B cell (primary cell): ENCODE data around the gene SERPINE2. TPM values are rescaled to one million over a fixed set of nuclear protein-coding genes. Genes with fewer than 3 reads are reported as not detected.

Experiments
- ATAC-seq: fragments of 200-7000 bp; cut with Tn5 transposase; one replicate; pipeline ENCODE4 v1.10.0; 2021; ENCODE audit warnings: low read depth, mild to moderate bottlenecking, moderate number of reproducible peaks, moderate library complexity
- CTCF ChIA-PET: fragments of 350-600 bp; sonication (Branson Sonifier 250); formaldehyde crosslinking; loops from one replicate; lab custom pipeline; 2021; ENCODE audit warnings: antibody characterized with exemption, inconsistent platforms; lab: Charles Lee
- POLR2A ChIA-PET: fragments of 350-600 bp; sonication (Branson Sonifier 250); formaldehyde crosslinking; loops from one replicate; lab custom pipeline; 2021; ENCODE audit warnings: antibody characterized with exemption; lab: Charles Lee
- DNase-seq: peaks from one replicate; pipeline ENCODE4 v3.0.0; 2013
- H2AFZ ChIP-seq: 2 replicates; pipeline ENCODE4 v1.6.1; 2012; ENCODE audit warnings: mild to moderate bottlenecking, low read depth, low read length; ENCODE audit not compliant: insufficient read depth, poor library complexity, severe bottlenecking
- H3K27ac ChIP-seq, 2 donors: 1 replicate in 1 of 2; 2 replicates in 1 of 2; pipeline ENCODE4 v1.5.1; 2012 to 2013; ENCODE audit warnings: low read length in 2 of 2, mild to moderate bottlenecking in 2 of 2, moderate library complexity in 1 of 2
- H3K27me3 ChIP-seq, 4 experiments: fragments of 200-600 bp in 1 of 4; sonication (generic) in 1 of 4; replicated peaks in 1 of 4; 1 replicate in 2 of 4; 2 replicates in 2 of 4; pipeline versions ENCODE4 v1.6.1 to v1.7.0; 2013 to 2016; ENCODE audit warnings: low read length in 3 of 4, mild to moderate bottlenecking in 2 of 4, mixed read lengths in 1 of 4, moderate library complexity in 1 of 4; ENCODE audit not compliant: insufficient read depth in 4 of 4, control insufficient read depth in 3 of 4; ENCODE audit errors: control extremely low read depth in 1 of 4
- H3K36me3 ChIP-seq, 2 experiments: replicated peaks in 1 of 2; 1 replicate in 1 of 2; 2 replicates in 1 of 2; pipeline versions ENCODE4 v1.6.1 to v1.7.1; 2013; ENCODE audit warnings: low read length in 1 of 2; ENCODE audit not compliant: insufficient read depth in 2 of 2, control insufficient read depth in 1 of 2; ENCODE audit errors: control extremely low read depth in 1 of 2, extremely low read depth in 1 of 2
- H3K4me1 ChIP-seq, 2 donors: fragments of 200-600 bp in 1 of 2; sonication (generic) in 1 of 2; 1 replicate in 1 of 2; 2 replicates in 1 of 2; pipeline versions ENCODE4 v1.5.1 to v1.6.1; 2013 to 2017; ENCODE audit warnings: low read length in 2 of 2; ENCODE audit not compliant: control insufficient read depth in 2 of 2, insufficient read depth in 2 of 2
- H3K4me2 ChIP-seq: replicated peaks from 2 replicates; pipeline ENCODE3; 2012; ENCODE audit warnings: mild to moderate bottlenecking, low read depth, low read length; ENCODE audit not compliant: poor library complexity, severe bottlenecking
- H3K4me3 ChIP-seq, 5 experiments: fragments of 200-600 bp in 1 of 5; sonication (generic) in 1 of 5; 1 replicate in 3 of 5; 2 replicates in 2 of 5; pipeline versions ENCODE4 v1.5.1 to v1.7.0; 2011 to 2016; ENCODE audit warnings: low read length in 4 of 5, mild to moderate bottlenecking in 4 of 5, low read depth in 2 of 5, control low read depth in 1 of 5, moderate library complexity in 1 of 5; ENCODE audit not compliant: insufficient read depth in 1 of 5; ENCODE audit errors: control extremely low read depth in 1 of 5, extremely low read depth in 1 of 5
- H3K79me2 ChIP-seq: fragments of 200-600 bp; sonication (generic); one replicate; pipeline ENCODE4 v1.6.0; 2016; ENCODE audit warnings: low read length; ENCODE audit not compliant: control insufficient read depth, insufficient read depth
- H3K9ac ChIP-seq: fragments of 200-600 bp; sonication (generic); 2 replicates; pipeline ENCODE4 v1.6.1; 2017; ENCODE audit warnings: mild to moderate bottlenecking, low read length, moderate library complexity
- H3K9me3 ChIP-seq, 3 donors: one replicate each; pipeline versions ENCODE4 v1.6.1 to v1.7.1; 2013; ENCODE audit warnings: low read length in 2 of 3; ENCODE audit not compliant: control insufficient read depth in 2 of 3, insufficient read depth in 1 of 3; ENCODE audit errors: control extremely low read depth in 1 of 3
- H4K20me1 ChIP-seq: 2 replicates; pipeline ENCODE4 v1.6.0; 2012; ENCODE audit warnings: mild to moderate bottlenecking, low read length; ENCODE audit not compliant: insufficient read depth, control insufficient read depth, poor library complexity, severe bottlenecking
- H3K27ac Mint-ChIP-seq: one replicate; pipeline ENCODE4 v1.8.0; 2021; ENCODE audit warnings: mixed read lengths
- H3K27me3 Mint-ChIP-seq: one replicate; pipeline ENCODE4 v1.8.0; 2021; ENCODE audit warnings: mixed read lengths
- H3K4me1 Mint-ChIP-seq: one replicate; pipeline ENCODE4 v1.8.0; 2021; ENCODE audit warnings: mixed read lengths
- H3K4me3 Mint-ChIP-seq: one replicate; pipeline ENCODE4 v1.8.0; 2021; ENCODE audit warnings: mixed read lengths
- H3K9me3 Mint-ChIP-seq: one replicate; pipeline ENCODE4 v1.8.0; 2022; ENCODE audit warnings: mixed read lengths; ENCODE audit not compliant: insufficient read depth
- EZH2 ChIP-seq: IDR thresholded peaks from 2 replicates; pipeline ENCODE4 v1.6.1; 2012; ENCODE audit warnings: borderline replicate concordance, low read depth, mild to moderate bottlenecking, moderate library complexity, low read length; ENCODE audit not compliant: insufficient read depth, poor library complexity, severe bottlenecking
- WGBS: methylation state at CpG from one replicate; pipeline ENCODE4 v1.1.5; 2013; ENCODE audit warnings: missing lambda C conversion rate; ENCODE audit not compliant: insufficient coverage; 5-methylcytosine and 5-hydroxymethylcytosine counted together
- intact Hi-C: fragments of 100-400 bp; cut with micrococcal nuclease; formaldehyde crosslinking; loops from one replicate; pipeline ENCODE4 v1.10.0; 2022
- polyA plus RNA-seq: library from polyadenylated mRNA; depleted of rRNA; stranded (reverse); fragments of >200 nt; gene quantifications from 2 replicates; pipeline ENCODE4 v1.2.3, GENCODE V29; 2012
- total RNA-seq, 2 donors: library from RNA; stranded (reverse); fragments of 120-200 nt in 1 of 2; gene quantifications; 1 replicate in 1 of 2; 2 replicates in 1 of 2; pipeline versions ENCODE4 v1.2.3 to v1.2.4, GENCODE V29; 2013 to 2022
- TF ChIP-seq, protein P1 (sequence below): fragments of 200-600 bp; IDR thresholded peaks from one replicate; pipeline ENCODE4 v1.8.0; 2022; ENCODE audit warnings: antibody characterized with exemption, mild to moderate bottlenecking

SERPINE2 gene
- total and polyA plus RNA-seq, 2 donors (not counting 1 experiment from before 2014, with no cell fraction given), result 0.45 to 1.8 TPM

GRCh38 chr2:223967981-223968380, 71.1 kb downstream of the SERPINE2 start:
- intact Hi-C loops, result no loop called here
- TF ChIP-seq, protein P1, sequence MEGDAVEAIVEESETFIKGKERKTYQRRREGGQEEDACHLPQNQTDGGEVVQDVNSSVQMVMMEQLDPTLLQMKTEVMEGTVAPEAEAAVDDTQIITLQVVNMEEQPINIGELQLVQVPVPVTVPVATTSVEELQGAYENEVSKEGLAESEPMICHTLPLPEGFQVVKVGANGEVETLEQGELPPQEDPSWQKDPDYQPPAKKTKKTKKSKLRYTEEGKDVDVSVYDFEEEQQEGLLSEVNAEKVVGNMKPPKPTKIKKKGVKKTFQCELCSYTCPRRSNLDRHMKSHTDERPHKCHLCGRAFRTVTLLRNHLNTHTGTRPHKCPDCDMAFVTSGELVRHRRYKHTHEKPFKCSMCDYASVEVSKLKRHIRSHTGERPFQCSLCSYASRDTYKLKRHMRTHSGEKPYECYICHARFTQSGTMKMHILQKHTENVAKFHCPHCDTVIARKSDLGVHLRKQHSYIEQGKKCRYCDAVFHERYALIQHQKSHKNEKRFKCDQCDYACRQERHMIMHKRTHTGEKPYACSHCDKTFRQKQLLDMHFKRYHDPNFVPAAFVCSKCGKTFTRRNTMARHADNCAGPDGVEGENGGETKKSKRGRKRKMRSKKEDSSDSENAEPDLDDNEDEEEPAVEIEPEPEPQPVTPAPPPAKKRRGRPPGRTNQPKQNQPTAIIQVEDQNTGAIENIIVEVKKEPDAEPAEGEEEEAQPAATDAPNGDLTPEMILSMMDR, result no peak
- no peak for TF ChIP-seq EZH2
- H3K27me3 Mint-ChIP-seq, result no peaks in the 10 kb centered on the region
- ChIA-PET CTCF (interaction anchor here (1.1 to 10.7 kb wide), 3 partner anchors 7 to 319 kb away, joined by 3 to 211 read pairs (median 47); no protein-coding TSS in a partner anchor), POLR2A (no interaction called here)
- no peak overlapping the region for H3K27ac Mint-ChIP-seq
- no peaks in the 10 kb centered on the region for H4K20me1 ChIP-seq
- H3K4me3 Mint-ChIP-seq, result no peak overlapping the region
- H3K9me3 ChIP-seq, result no peaks in the 10 kb centered on the region
- H2AFZ ChIP-seq, result no peak overlapping the region
- no peaks in the 10 kb centered on the region for H3K27me3 ChIP-seq
- H3K27ac ChIP-seq, result no peak overlapping the region
- no CpG with 5 or more reads among the region's 2 CpGs for WGBS
- H3K4me1 ChIP-seq, result peaks cover 0 to 6% of the 10 kb centered on the region in 2 donors
- peaks cover 5% of the 10 kb centered on the region for H3K79me2 ChIP-seq
- no peaks in the 10 kb centered on the region for H3K9me3 Mint-ChIP-seq
- no peak for ATAC-seq
- no peak for DNase-seq
- peaks cover 5% of the 10 kb centered on the region for H3K4me1 Mint-ChIP-seq
- H3K36me3 ChIP-seq, result peaks cover 8 to 54% of the 10 kb centered on the region in 2 experiments
- no peak overlapping the region for H3K4me3 ChIP-seq
- no peak overlapping the region for H3K9ac ChIP-seq
- no peak overlapping the region for H3K4me2 ChIP-seq

DNA sequence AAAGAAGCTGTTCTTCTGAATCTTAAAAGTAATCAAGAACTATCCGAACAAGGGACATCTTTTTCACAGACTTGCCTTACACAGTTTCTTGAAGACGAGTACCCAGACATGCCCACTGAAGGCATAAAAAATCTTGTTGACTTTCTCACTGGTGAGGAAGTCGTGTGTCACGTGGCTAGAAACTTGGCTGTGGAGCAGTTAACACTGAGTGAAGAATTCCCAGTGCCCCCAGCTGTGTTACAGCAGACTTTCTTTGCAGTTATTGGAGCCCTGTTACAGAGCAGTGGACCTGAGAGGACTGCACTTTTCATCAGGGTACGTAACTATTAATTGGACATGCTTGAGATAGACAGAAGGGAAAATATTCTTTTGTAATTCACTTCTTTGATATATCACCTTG, 79.4 kb downstream of the SERPINE2 start:
- Mint-ChIP-seq H3K27me3 (no peaks in the 10 kb centered on the region), H3K4me3 (peak overlapping the region; percentile 52), H3K4me1 (peaks cover 58% of the 10 kb centered on the region), H3K9me3 (no peaks in the 10 kb centered on the region), H3K27ac (peak overlapping the region; percentile 46)
- Histone ChIP-seq H3K9ac (peak overlapping the region; percentile 3), H2AFZ (no peak overlapping the region), H3K27me3 (no peaks in the 10 kb centered on the region), H3K79me2 (peaks cover 60% of the 10 kb centered on the region), H3K4me1 (peaks cover 47 to 51% of the 10 kb centered on the region in 2 donors), H3K9me3 (no peaks in the 10 kb centered on the region), H3K4me2 (peak overlapping the region; percentile 74), H3K4me3 (no peak overlapping the region), H3K36me3 (peaks cover 8 to 44% of the 10 kb centered on the region in 2 experiments), H3K27ac (no peak overlapping the region), H4K20me1 (peaks cover 20% of the 10 kb centered on the region)
- intact Hi-C loops, result loop anchor here (5.0 to 10.0 kb wide), 2 partner anchors 628 to 1305 kb away; partner anchors contain the start of genes CUL3 and FARSB
- WGBS, result 10% methylated on average over 2 of the region's 5 CpGs
- ATAC-seq (no peak), DNase-seq (no peak)
- ChIA-PET CTCF (interaction anchor here (0.9 to 4.2 kb wide), 2 partner anchors 11 to 19 kb away, joined by 3 to 47 read pairs; no protein-coding TSS in a partner anchor), POLR2A (no interaction called here)
- TF ChIP-seq EZH2, result no peak
- TF ChIP-seq, protein P1, result no peak
